Stromal cell of bone marrow (primary cell): ENCODE results near the gene RMI2.
"Not testable (repeated sequence)": the region's sequence is repeated elsewhere in the genome, so short reads cannot be mapped to it uniquely, and the experiment has no call there.

ENCODE experiments used
- DNase-seq: peaks from one replicate; pipeline ENCODE4 v3.0.0-alpha.2; 2012; ENCODE audit warnings: low read depth

The RMI2 gene

GRCh38 chr16:11355862-11356261 lies 10.6 kb downstream of the RMI2 start:
- DNase-seq: no peak

- DNase-seq: no peak
Observed at GRCh38 chr16:11356573-11357331, 11.5 kb downstream of the RMI2 start.

DNA sequence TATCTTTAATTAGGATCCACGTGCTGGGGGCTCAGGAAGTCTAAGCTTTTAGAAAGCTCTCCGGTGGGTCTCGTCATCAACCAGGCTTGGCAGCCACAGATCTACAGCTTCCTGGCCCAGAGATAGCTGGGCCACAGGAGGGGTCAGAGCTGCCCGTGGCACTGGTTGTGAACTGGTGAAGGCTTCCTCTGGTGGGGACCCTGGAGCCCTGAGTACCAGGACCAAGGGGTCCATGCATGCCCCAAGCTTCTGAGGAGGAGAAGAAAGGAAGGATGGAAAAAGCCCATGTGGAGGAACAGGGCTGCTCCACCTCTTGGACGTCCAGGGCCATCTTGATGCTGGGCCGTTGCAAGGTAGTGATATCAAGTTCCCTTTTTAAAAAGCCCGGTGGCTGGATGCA lies 13.3 kb downstream of the RMI2 start:
- no peak for DNase-seq

DNA sequence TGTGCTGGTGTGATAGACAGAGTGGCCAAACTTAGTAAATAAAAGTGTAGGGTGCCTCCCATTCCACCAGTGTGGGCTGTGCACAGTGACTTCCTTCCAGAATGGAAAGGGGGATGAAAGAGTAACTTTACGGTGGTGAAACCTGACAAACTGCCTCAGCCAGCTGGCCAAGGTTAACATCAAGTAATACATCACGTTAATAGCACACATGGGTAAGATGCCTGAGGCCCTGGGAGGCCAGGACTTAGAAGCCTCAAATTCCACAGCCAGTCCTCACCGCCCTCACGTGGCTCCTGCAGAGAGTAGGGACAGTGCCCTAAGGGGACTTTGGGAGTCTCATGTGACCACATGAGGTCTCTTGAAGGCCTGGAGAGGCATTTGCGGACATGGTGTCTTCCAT lies 14.1 kb downstream of the RMI2 start:
- no peak for DNase-seq

GRCh38 chr16:11360641-11361373 lies 15.5 kb downstream of the RMI2 start:
- DNase-seq: no peak

- no peak for DNase-seq
Observed at GRCh38 chr16:11361701-11362451, 16.6 kb downstream of the RMI2 start.

DNA sequence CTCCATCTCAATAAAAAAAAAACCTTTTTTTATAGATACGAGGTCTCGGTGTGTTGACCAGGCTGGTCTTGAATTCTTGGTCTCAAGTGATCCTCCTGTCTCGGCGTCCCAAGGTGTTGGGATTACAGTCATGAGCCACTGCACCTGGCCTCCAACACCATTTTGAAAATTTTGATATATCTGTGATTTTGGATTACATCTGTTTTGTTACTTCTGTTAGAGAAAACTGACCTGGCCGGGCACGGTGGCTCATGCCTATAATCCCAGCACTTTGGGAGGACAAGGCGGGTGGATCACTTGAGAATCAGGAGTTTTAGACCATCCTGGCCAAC lies 18.6 kb downstream of the RMI2 start:
- DNase-seq: no peak

- no peak for DNase-seq
Observed at GRCh38 chr16:11367483-11367906, 22.2 kb downstream of the RMI2 start.

DNA sequence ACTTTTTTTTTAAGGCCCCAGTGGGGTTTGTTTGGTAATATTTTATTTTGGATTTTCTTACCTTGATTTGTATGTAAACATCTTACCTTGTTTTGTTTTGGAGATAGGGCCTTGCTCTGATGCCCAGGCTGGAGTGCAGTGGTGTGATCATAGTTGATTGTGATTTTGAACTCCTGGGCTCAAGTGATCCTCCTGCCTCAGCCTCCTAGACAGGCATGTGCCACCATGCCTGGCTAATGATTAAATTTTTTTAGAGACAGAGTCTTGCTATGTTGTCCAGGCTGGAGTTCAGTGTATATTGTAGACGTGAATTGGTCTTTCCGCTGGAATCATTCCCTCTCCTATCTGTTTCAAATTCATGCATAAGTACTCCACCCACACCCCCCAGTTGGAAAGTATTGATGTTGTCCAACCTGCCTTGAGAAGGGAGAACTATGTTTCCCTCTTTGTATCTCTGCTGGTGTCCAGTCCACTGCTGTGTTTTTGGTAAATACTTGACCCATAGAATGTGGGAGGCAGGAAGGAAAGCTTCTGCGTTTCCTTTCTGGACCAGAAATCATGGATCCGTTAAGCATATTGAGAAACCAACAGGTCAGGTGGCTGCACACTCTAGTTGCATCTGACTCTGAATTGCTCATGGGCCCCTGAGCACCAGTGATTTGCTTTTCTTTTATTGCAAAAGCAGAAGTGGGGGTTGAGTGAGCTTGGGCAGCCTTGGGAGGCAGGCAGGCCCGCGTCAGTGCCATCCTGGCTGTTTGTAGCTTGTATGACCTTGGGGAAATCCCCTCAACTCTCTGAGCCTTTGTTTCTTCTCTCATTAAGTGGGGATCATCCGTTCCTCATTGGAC lies 25.0 kb downstream of the RMI2 start:
- DNase-seq: no peak

GRCh38 chr16:11370932-11371279 lies 25.6 kb downstream of the RMI2 start:
- not testable (repeated sequence) for DNase-seq

DNA sequence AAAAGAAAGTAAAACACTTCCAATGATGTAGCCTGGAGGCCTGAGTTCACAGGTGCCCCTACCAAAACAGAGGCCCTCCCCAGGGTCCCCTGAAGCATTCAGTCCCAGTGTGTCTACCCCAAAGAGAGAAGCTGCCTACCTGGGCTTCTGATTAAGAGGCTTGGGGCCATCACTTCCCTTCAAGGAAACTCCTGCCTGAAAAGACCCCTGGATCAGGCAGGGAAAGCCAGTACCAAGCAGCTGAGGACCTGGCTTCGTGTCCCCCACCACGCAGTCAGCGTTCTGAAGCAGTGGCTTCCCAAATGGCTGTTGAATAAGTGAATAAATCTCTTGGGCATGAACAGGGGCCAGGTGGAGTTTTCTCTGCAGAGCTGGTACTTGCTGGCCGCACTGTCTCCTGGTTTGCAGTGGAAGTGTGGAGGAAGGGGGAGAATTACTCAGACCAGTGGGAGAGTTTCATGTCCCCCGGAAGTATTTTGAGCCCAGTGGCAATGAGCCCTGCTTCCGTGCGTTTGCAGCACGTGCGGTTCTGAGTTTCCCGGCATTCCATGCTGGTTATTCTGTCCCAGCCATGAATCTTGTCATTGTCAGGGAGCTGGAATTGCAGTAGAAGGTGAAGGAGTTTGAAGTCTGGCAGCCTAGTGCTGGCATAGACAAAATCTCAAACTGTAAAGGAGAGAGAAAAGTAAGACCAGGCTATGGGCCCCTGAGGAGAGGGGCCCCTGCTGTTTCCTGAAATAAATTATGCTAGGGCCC lies 27.0 kb downstream of the RMI2 start:
- no peak for DNase-seq

GRCh38 chr16:11372829-11373306 lies 27.6 kb downstream of the RMI2 start:
- DNase-seq: no peak

DNA sequence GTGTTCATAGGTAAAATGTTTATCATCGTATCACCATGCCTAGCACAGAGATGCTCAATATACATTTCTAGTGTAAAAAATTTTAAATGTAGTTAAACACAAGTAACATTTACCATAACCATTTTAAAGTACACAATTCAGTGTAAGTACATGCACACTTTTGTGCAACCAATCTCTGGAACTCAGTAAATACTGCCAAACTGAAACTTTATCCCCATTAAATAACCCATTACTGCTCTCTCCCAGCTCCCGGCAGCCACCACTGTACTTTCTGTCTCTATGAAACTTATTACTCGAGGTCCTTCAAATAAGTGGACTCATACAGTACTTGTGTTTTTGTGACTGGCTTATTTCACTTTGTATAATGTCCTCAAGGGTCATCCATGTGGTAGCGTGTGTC lies 29.0 kb downstream of the RMI2 start:
- no peak for DNase-seq

- DNase-seq: no peak
Observed at GRCh38 chr16:11377154-11377553, 31.9 kb downstream of the RMI2 start.

DNA sequence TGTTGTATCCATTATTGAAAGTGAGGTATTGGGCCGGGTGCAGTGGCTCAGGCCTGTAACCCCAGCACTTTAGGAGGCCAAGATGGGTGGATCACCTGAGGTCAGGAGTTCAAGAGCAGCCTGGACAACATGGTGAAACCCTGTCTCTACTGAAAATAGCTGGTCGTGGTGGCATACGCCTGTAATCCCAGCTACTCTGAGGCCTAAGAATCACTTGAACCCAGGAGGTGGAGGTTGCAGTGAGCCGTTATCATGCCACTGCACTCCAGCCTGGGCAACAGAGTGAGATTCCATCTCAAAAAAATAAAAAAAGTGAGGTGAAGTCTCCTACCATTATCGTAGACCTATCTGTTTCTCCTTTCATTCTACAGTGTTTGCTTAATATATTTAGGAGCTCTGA lies 33.7 kb downstream of the RMI2 start:
- not testable (repeated sequence) for DNase-seq

DNA sequence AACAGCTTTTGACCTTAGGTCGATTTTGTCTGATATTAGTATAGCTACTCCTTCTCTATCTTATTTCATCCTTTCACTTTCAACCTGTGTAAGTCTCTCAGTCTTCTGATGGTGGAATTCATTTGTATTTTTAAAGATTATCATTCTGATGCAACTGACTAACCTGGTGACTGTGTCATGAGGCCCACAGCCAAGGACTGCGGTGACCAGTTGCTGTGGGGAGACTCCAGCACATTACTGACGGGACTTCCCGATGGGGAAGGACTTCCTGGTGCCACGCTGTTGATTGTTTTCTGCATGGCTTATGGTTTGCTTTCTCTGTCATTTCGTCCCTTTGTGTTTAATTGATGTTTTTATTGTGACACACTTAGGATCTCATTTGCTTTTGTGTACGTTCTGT lies 34.2 kb downstream of the RMI2 start:
- no peak for DNase-seq

DNA sequence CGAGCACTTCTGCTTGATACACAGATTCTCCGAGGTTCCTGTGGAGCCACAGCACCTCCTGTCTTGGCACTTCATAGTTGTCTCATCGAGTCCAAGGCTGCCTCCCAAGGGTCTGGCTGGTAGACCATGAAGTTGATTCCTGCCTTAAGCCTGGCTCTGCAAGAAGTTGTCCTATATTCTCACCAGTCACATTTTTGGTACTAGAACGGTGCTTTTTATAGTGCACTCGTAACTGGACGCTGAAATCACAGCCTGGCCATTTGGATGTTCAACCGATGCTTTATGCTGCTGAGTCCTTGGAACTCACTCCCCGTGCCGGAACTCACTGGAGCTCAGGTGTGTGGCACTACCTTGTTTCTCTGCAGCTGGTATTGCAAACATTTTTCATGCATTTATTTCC lies 35.6 kb downstream of the RMI2 start:
- no peak for DNase-seq

DNA sequence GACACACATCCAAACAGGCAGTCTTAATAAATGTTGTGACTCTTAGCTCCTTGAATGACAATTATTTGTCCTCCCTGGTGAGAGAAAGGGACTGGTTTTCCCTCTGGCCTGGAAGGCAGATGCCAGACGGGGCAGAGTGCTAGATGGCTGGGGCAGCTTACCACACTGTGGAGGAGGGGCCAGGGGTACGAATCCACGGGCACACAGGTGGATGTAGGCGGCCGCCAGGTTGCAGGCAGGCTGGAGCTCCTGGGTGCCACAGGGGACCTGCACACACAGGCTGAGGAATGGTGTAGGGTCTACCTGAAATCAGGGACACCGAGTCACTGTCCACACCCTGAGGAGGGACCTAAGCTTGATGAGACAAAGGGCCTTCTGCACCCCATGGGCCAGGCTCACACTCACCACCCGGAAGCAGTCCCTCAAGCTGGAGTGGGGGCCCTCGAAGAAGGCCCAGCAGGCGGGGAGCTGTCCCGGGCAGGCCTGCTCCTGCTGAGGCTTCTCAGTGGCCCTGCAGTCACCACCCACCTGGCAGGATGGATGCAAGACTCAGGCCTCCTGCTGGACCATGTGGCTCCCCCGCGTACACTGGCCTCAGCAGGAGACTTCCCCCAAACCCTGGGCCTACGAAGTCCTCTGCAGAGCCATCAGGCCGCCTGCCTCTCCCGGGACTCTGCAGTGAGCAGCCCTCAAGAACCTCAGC lies 38.4 kb downstream of the RMI2 start:
- no peak for DNase-seq

DNA sequence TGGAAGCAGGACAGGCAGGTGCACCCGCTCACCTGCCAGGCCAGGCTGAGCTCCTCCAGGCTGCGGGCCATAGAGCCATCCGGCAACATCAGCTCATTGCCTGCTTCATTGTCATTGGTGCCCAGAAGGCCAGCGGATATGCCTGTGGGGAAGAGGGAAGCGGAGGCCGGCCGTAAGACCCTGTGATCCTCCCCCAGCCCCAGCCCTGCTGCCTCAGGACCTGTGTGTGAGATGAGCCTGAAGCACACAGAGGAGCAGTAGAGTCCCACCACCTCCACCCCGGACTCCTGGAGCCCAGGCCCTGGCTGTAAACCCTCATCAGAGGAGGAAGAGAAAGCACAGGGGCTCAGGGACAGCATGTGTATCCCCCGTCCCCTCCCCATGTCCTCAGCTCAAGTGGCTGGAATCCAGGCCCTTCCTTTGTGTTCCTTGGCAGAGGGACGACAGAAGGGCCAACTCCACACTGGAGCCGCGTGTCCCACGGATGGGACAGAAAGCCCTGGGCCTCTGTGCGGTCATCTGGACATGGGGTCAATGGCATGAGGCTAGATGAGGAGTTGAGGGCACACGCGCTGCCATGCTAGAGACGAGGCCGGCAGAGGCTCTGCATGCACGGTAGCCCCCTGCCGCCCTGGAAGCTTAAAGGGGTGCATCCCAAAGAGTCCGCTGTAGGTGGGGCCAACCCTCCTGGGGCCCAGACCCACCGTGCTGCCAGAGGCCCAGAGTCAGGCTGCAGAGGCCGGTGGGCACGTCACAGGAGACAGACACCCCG lies 39.1 kb downstream of the RMI2 start:
- DNase-seq: no peak
